ENCODE results near the gene CLASRP. TPM values are rescaled to one million over a fixed set of nuclear protein-coding genes. Genes with fewer than 3 reads are reported as not detected.

CLASRP gene
- total and polyA plus RNA-seq, 5 donors from 2014 or later = 3.9 to 189 (median 4.8) TPM

DNA sequence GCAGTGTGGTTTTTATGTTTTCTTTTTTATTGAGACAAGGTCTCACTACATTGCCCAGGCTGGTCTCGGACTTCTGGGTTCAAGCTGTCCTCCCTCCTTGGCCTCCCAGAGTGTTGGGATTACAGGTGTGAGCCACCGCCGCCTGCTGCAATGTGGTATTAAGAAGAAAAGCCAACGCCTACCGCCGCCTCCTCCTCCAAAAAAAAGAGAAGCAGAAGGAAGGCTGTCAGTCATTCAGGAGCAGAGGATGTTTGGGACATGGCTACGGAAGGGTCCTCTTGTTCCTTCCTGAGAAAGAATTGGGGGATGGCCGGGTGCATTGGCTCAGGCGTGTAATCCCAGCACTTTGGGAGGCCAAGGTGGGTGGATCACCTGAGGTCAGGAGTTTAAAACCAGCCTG, 55.3 kb downstream of the CLASRP start:
- peaks cover 3% of the 10 kb centered on the region for H3K36me3 ChIP-seq (ENCODE audit: control insufficient read depth, insufficient read depth, low read length)
- peaks cover 12 to 73% (median 50%) of the 10 kb centered on the region in 4 donors for H3K4me1 Mint-ChIP-seq
- no peak overlapping the region for H3K27ac ChIP-seq (ENCODE audit: insufficient read depth, low read length, poor library complexity, severe bottlenecking)
- ATAC-seq (ENCODE audit: low read depth in 2 of 2) (no peak), DNase-seq (no peak)
- H3K27me3 Mint-ChIP-seq = peaks cover 6% of the 10 kb centered on the region
- H3K36me3 Mint-ChIP-seq = peaks cover 4% of the 10 kb centered on the region
- H3K4me1 ChIP-seq (ENCODE audit: control insufficient read depth, insufficient read depth, low read length, poor library complexity, severe bottlenecking) = peaks cover 30% of the 10 kb centered on the region
- peak overlapping the region in 2 of 3 donors; percentile 97 to 98 for H3K27ac Mint-ChIP-seq
- no peaks in the 10 kb centered on the region for H3K27me3 ChIP-seq (ENCODE audit: control insufficient read depth, insufficient read depth, low read length)
- peak overlapping the region; percentile 90 to 99 (median 94) for H3K4me3 Mint-ChIP-seq
- H3K9me3 ChIP-seq (ENCODE audit: control insufficient read depth in 2 of 2, low read length in 2 of 2) = no peaks in the 10 kb centered on the region
- H3K4me3 ChIP-seq (ENCODE audit: low read depth, low read length) = peak overlapping the region; percentile 86
- H3K9me3 Mint-ChIP-seq = peaks cover 0 to 4% (median 0%) of the 10 kb centered on the region in 7 donors

DNA sequence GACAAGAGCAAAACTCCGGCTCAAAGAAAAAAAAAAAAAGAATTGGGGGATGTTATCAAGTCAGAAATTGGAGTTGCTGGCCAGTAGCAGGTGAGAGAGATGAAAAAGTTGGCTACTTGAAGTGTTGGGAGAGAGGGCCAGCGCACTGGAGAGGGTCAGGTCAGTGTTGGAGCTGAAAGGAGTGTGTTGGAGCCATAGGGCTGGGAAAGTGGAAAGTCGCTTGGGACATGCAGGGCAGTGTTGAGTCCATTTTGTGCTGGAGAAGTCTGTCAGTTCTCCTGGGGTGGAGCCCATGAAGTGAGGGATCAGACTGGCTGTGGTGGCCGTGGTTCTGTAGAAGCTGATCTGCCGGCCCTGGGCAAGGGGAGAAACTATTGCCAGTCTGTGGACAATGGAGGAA, 55.9 kb downstream of the CLASRP start:
- H3K27me3 ChIP-seq (ENCODE audit: control insufficient read depth, insufficient read depth, low read length) = no peaks in the 10 kb centered on the region
- no peaks in the 10 kb centered on the region for H3K9me3 ChIP-seq (ENCODE audit: control insufficient read depth in 2 of 2, low read length in 2 of 2)
- H3K4me3 Mint-ChIP-seq = peak overlapping the region; percentile 27 to 99 (median 92)
- peaks cover 12 to 77% (median 51%) of the 10 kb centered on the region in 4 donors for H3K4me1 Mint-ChIP-seq
- H3K27ac ChIP-seq (ENCODE audit: insufficient read depth, low read length, poor library complexity, severe bottlenecking) = no peak overlapping the region
- peaks cover 0 to 4% (median 0%) of the 10 kb centered on the region in 7 donors for H3K9me3 Mint-ChIP-seq
- no peak for ATAC-seq (ENCODE audit: low read depth in 2 of 2)
- peaks cover 3% of the 10 kb centered on the region for H3K36me3 ChIP-seq (ENCODE audit: control insufficient read depth, insufficient read depth, low read length)
- H3K36me3 Mint-ChIP-seq = peaks cover 4% of the 10 kb centered on the region
- H3K4me3 ChIP-seq (ENCODE audit: low read depth, low read length) = no peak overlapping the region
- H3K4me1 ChIP-seq (ENCODE audit: control insufficient read depth, insufficient read depth, low read length, poor library complexity, severe bottlenecking) = peaks cover 30% of the 10 kb centered on the region
- peak overlapping the region in 2 of 3 donors; percentile 97 to 98 for H3K27ac Mint-ChIP-seq
- DNase-seq = no peak
- peaks cover 6% of the 10 kb centered on the region for H3K27me3 Mint-ChIP-seq

DNA sequence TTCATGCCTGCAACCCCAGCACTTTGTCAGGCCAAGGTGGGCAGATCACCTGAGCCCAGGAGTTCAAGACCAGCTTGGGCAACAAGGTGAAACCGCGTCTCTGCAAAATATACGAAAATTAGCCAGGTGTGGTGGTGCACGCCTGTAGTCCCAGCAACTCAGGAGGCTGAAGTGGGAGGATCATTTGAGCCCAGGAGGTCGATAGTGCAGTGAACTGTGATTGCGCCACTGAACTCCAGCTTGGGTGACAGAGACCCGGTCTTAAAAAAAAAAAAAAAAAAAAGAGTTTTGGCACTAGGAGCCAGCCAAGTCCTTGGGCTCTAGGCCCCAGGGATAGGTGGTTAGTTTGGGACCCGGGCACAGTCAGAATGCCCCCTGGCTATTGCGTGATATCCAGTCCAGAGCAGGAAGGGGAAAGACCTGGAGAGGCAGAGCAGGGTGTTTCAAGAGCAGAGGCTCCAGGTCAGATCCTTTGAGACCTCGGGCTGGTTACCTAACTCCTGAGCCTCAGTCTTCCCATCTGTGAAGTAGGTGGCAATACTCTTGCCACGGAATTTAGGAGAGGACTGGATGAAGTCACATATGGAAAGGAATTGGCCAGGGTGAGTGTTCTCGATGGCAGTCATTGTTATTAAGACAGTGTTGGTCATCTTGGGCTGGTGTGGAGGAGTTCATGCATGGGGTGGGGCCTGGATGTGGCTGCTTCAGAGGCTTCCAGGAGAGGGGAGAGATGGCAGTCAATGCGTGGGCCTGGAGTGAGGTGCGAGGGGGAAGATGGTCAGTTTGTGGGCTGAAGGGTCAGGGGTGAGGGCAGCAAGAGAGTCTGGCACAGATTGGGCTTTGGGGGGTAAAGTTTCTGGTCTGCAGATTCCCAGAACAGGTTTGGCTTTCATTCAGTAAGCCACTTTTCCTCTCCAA, 56.9 kb downstream of the CLASRP start:
- no peaks in the 10 kb centered on the region for H3K9me3 ChIP-seq (ENCODE audit: control insufficient read depth in 2 of 2, low read length in 2 of 2)
- Mint-ChIP-seq H3K27ac (peak overlapping the region; percentile 73 to 89 (median 76)), H3K4me3 (peak overlapping the region; percentile 31 to 99 (median 69)), H3K27me3 (peaks cover 6% of the 10 kb centered on the region), H3K9me3 (peaks cover 0 to 4% (median 0%) of the 10 kb centered on the region in 7 donors), H3K4me1 (peaks cover 12 to 83% (median 53%) of the 10 kb centered on the region in 4 donors), H3K36me3 (peaks cover 4% of the 10 kb centered on the region)
- H3K4me3 ChIP-seq (ENCODE audit: low read depth, low read length) = no peak overlapping the region
- H3K27me3 ChIP-seq (ENCODE audit: control insufficient read depth, insufficient read depth, low read length) = no peaks in the 10 kb centered on the region
- H3K4me1 ChIP-seq (ENCODE audit: control insufficient read depth, insufficient read depth, low read length, poor library complexity, severe bottlenecking) = peaks cover 30% of the 10 kb centered on the region
- H3K36me3 ChIP-seq (ENCODE audit: control insufficient read depth, insufficient read depth, low read length) = no peaks in the 10 kb centered on the region
- ATAC-seq (ENCODE audit: low read depth in 2 of 2) (no peak), DNase-seq (no peak)
- no peak overlapping the region for H3K27ac ChIP-seq (ENCODE audit: insufficient read depth, low read length, poor library complexity, severe bottlenecking)

DNA sequence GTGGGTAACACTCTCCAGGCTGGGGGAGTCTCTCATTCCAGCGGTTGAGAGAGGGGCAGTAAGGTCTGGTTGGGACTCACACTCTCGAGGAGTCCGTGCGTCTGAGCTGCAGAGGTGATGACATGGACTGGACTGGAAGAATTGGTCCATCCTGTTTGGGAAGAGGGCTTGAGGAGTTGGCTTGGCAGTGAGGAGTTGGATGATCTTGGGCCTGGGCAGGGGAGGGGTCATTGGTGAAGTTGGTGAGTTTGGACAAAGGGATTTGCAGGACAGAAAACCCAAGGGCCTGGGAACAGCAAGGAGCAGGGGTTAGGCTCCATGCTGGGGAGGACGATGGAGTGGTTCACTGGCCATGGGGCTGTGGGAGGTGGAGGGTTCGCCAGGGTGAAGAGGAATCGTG, 57.9 kb downstream of the CLASRP start:
- peaks cover 25% of the 10 kb centered on the region for H3K4me1 ChIP-seq (ENCODE audit: control insufficient read depth, insufficient read depth, low read length, poor library complexity, severe bottlenecking)
- H3K4me1 Mint-ChIP-seq = peaks cover 6 to 84% (median 50%) of the 10 kb centered on the region in 4 donors
- peaks cover 6% of the 10 kb centered on the region for H3K27me3 Mint-ChIP-seq
- H3K4me3 Mint-ChIP-seq = peak overlapping the region in 3 of 4 donors; percentile 58 to 95 (median 72)
- H3K27ac Mint-ChIP-seq = peak overlapping the region in 2 of 3 donors; percentile 79 to 89
- DNase-seq (no peak), ATAC-seq (ENCODE audit: low read depth in 2 of 2) (no peak)
- H3K27me3 ChIP-seq (ENCODE audit: control insufficient read depth, insufficient read depth, low read length) = no peaks in the 10 kb centered on the region
- H3K27ac ChIP-seq (ENCODE audit: insufficient read depth, low read length, poor library complexity, severe bottlenecking) = no peak overlapping the region
- no peaks in the 10 kb centered on the region for H3K9me3 ChIP-seq (ENCODE audit: control insufficient read depth in 2 of 2, low read length in 2 of 2)
- H3K4me3 ChIP-seq (ENCODE audit: low read depth, low read length) = no peak overlapping the region
- H3K36me3 Mint-ChIP-seq = no peaks in the 10 kb centered on the region
- no peaks in the 10 kb centered on the region for H3K36me3 ChIP-seq (ENCODE audit: control insufficient read depth, insufficient read depth, low read length)
- H3K9me3 Mint-ChIP-seq = peaks cover 0 to 4% (median 0%) of the 10 kb centered on the region in 7 donors

DNA sequence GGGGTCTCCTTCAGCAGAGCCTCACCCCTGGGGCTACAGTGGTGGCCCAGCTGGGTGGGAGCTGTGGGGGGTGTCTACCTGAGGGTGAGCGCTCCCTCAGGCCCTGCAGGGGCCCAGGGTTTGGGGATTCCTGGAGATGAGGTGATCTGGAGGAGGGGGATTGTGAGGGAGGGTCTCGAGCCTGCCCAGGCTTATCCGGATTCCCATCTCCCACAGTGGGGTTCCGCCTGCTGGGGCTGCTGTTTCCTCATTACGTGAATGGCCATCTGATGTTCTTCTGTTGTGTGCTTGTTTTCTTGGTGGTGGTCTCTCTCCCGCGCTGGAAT, 58.6 kb downstream of the CLASRP start:
- Mint-ChIP-seq H3K9me3 (peaks cover 0 to 1% (median 0%) of the 10 kb centered on the region in 7 donors), H3K27ac (peak overlapping the region in 1 of 3 donors; percentile 89), H3K36me3 (no peaks in the 10 kb centered on the region), H3K27me3 (peaks cover 6% of the 10 kb centered on the region), H3K4me1 (peaks cover 5 to 86% (median 48%) of the 10 kb centered on the region in 4 donors), H3K4me3 (peak overlapping the region in 3 of 4 donors; percentile 31 to 95 (median 72))
- Histone ChIP-seq H3K27me3 (ENCODE audit: control insufficient read depth, insufficient read depth, low read length) (no peaks in the 10 kb centered on the region), H3K27ac (ENCODE audit: insufficient read depth, low read length, poor library complexity, severe bottlenecking) (no peak overlapping the region), H3K9me3 (ENCODE audit: control insufficient read depth in 2 of 2, low read length in 2 of 2) (no peaks in the 10 kb centered on the region), H3K4me1 (ENCODE audit: control insufficient read depth, insufficient read depth, low read length, poor library complexity, severe bottlenecking) (peaks cover 29% of the 10 kb centered on the region), H3K36me3 (ENCODE audit: control insufficient read depth, insufficient read depth, low read length) (no peaks in the 10 kb centered on the region), H3K4me3 (ENCODE audit: low read depth, low read length) (no peak overlapping the region)
- DNase-seq (no peak), ATAC-seq (ENCODE audit: low read depth in 2 of 2) (no peak)

DNA sequence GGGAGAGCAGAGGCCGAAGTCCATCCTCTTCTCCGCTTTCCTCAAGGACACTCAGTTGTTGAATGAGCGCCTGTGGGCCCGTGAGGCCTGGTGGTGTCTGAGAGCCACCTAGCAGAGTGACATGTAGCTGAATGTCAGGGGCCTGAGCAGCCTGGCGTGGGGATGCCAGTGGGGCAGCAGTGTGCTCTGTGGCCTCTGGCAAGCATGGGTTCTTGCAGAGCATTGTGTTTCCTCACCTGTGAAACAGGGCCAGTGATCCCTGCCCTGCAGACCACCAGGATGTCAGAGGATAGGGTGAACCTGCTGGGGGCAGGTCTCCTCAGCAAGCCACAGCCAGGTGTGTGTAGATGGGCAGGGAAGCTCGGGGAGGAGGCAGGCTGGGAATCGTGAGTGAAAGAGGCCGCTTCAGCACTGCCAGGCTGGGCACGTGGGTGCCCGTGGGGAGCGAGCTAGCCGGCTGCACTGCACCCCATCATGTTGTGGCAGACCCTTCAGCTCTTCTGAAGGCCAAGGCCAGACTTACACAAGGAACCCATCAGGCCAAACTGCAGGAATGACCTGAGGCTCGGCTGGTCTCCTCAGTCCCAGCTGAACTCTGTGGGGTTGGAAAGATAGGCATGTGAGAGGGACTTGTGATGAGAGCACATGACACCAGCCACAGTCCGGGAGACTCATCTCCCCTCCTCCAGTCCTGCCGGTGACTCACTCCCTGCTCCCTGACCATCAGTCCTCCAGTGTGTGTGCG, 59.1 kb downstream of the CLASRP start:
- H3K4me3 Mint-ChIP-seq = peak overlapping the region in 3 of 4 donors; percentile 31 to 95 (median 40)
- no peak for ATAC-seq (ENCODE audit: low read depth in 2 of 2)
- peaks cover 0 to under 1% (median 0%) of the 10 kb centered on the region in 7 donors for H3K9me3 Mint-ChIP-seq
- H3K9me3 ChIP-seq (ENCODE audit: control insufficient read depth in 2 of 2, low read length in 2 of 2) = no peaks in the 10 kb centered on the region
- H3K27me3 ChIP-seq (ENCODE audit: control insufficient read depth, insufficient read depth, low read length) = no peaks in the 10 kb centered on the region
- peaks cover 33% of the 10 kb centered on the region for H3K4me1 ChIP-seq (ENCODE audit: control insufficient read depth, insufficient read depth, low read length, poor library complexity, severe bottlenecking)
- H3K27ac Mint-ChIP-seq = peak overlapping the region in 2 of 3 donors; percentile 17 to 38
- H3K27me3 Mint-ChIP-seq = peaks cover under 1% of the 10 kb centered on the region
- no peak overlapping the region for H3K27ac ChIP-seq (ENCODE audit: insufficient read depth, low read length, poor library complexity, severe bottlenecking)
- H3K4me3 ChIP-seq (ENCODE audit: low read depth, low read length) = no peak overlapping the region
- peaks cover 5 to 86% (median 48%) of the 10 kb centered on the region in 4 donors for H3K4me1 Mint-ChIP-seq
- H3K36me3 ChIP-seq (ENCODE audit: control insufficient read depth, insufficient read depth, low read length) = no peaks in the 10 kb centered on the region
- DNase-seq = no peak
- no peaks in the 10 kb centered on the region for H3K36me3 Mint-ChIP-seq

DNA sequence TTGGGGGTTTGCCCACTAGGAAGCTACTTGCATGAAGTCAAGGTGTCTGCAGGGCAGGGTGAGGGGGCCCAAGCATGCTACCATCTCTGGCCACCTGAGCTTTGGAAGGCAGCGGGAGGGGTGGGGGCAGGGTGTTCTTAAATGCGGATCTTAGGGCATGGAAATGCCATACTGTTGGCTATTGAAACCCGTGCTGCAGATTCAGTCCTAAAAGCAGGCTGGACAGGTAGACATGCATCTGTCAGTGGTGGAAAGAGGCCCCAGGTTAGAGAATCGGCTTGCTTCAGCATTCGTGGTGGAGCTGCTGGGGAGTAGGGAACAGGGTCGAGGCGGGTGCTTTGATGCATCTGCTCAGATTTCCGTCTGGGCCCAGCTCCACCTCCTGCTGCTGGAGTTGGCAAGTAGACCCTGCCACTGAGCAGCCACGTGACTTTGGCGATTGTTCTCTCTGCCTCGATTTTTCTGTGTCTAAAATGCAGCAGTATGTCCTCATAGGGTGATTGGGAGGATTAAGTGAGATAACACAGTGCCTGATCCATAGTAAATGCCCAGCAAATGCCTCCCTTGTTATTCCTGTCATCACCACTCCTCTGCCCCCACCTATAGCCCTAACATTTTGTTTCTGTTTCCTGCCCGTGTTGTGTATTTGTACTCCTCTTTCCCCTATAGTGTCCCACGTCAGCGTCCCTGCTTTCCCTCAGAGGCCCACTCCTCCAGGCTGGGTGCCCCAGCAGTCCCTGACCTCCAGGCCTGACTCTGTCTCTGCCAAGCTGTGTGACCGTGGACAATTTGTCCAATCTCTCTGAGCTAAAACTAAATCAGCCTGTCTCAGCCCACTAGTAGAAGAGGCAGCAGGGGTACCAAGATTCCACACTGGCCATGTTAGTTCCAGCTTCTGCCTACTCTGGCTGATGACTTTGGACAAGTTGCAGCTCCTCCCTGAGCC, 59.9 kb downstream of the CLASRP start:
- peak overlapping the region in 2 of 3 donors; percentile 44 to 71 for H3K27ac Mint-ChIP-seq
- peak overlapping the region in 3 of 4 donors; percentile 33 to 95 (median 68) for H3K4me3 Mint-ChIP-seq

More for the DNA sequence above, 59.9 kb downstream of the CLASRP start:
- no peak overlapping the region for H3K27ac ChIP-seq (ENCODE audit: insufficient read depth, low read length, poor library complexity, severe bottlenecking)
- Mint-ChIP-seq H3K9me3 (peaks cover 0 to 2% (median 0%) of the 10 kb centered on the region in 7 donors), H3K36me3 (no peaks in the 10 kb centered on the region), H3K27me3 (no peaks in the 10 kb centered on the region), H3K4me1 (peaks cover 5 to 87% (median 48%) of the 10 kb centered on the region in 4 donors)
- no peaks in the 10 kb centered on the region for H3K36me3 ChIP-seq (ENCODE audit: control insufficient read depth, insufficient read depth, low read length)
- H3K9me3 ChIP-seq (ENCODE audit: control insufficient read depth in 2 of 2, low read length in 2 of 2) = no peaks in the 10 kb centered on the region
- ATAC-seq (ENCODE audit: low read depth in 2 of 2) = no peak
- peaks cover 35% of the 10 kb centered on the region for H3K4me1 ChIP-seq (ENCODE audit: control insufficient read depth, insufficient read depth, low read length, poor library complexity, severe bottlenecking)
- H3K27me3 ChIP-seq (ENCODE audit: control insufficient read depth, insufficient read depth, low read length) = no peaks in the 10 kb centered on the region
- DNase-seq = no peak
- H3K4me3 ChIP-seq (ENCODE audit: low read depth, low read length) = no peak overlapping the region

Data from CD4-positive, CD25-positive, alpha-beta regulatory T cell (primary cell).